K562 (cell line): ENCODE results near the gene LMOD1. TPM values are rescaled to one million over a fixed set of nuclear protein-coding genes. Genes with fewer than 3 reads are reported as not detected.

Experiments used
- JUNB ChIP-seq: fragments of 450-650 bp; formaldehyde crosslinking; conservative IDR thresholded peaks from 2 replicates; pipeline ENCODE4 v1.4.0; 2020; ENCODE audit warnings: mild to moderate bottlenecking
- PRDM10 ChIP-seq: fragments of 450-650 bp; IDR thresholded peaks from 2 replicates; pipeline ENCODE4 v1.6.1; 2018; ENCODE audit not compliant: partially characterized antibody
- ZBTB40 ChIP-seq, 2 experiments: fragments of 450-650 bp in 1 of 2; sonication (generic) in 1 of 2; formaldehyde crosslinking in 1 of 2; IDR thresholded peaks; 2 replicates each; pipeline versions ENCODE4 v1.7.1 to v1.9.0; 2016 to 2022; ENCODE audit warnings: inconsistent platforms in 1 of 2, mild to moderate bottlenecking in 1 of 2, missing genetic modification reagents in 1 of 2
- polyA plus RNA-seq, 8 experiments: library from polyadenylated mRNA; depleted of rRNA in 4 of 8; stranded (reverse) in 5 of 8; unstranded in 3 of 8; fragments of >200 nt; fragmentation: Nextera tagmentation in 2 of 8; fragmentation: Illumina TruSeq in 1 of 8; extraction: Ambion mirVana in 2 of 8; extraction: Trizol in 1 of 8; gene quantifications; 2 replicates each; pipeline versions ENCODE4 v1.2.1 to v1.2.3, GENCODE V29; 2011 to 2014; ENCODE audit warnings: inconsistent platforms in 1 of 8, missing spikeins in 1 of 8
- total RNA-seq, 7 experiments: library from RNA; depleted of rRNA in 6 of 7; stranded (reverse); fragments of >200 nt in 6 of 7; fragmentation: Illumina TruSeq in 2 of 7; extraction: Trizol in 2 of 7; gene quantifications; 2 replicates each; pipeline versions ENCODE4 v1.2.1 to v1.2.3, GENCODE V29; 2011 to 2021; ENCODE audit warnings: low replicate concordance in 1 of 7

The LMOD1 gene
- total and polyA plus RNA-seq, 9 of the 15 experiments (the other 6 are each of a cell fraction or from before 2014, with no cell fraction given), result 0.03 to 0.54 (median 0.38) TPM; not detected in 1

GRCh38 chr1:201882665-201883132 lies 63.6 kb downstream of the LMOD1 start (continued):
- no peak for TF ChIP-seq ZBTB40 (IDR thresholded peaks at IDR 0.05)
- TF ChIP-seq ZBTB40 (CRISPR knock-in tag; IDR thresholded peaks at IDR 0.05), result no peak
- no peak for TF ChIP-seq PRDM10
- no peak for TF ChIP-seq JUNB (CRISPR knock-in tag)
- TF ChIP-seq, all 486 proteins: peak for 44
